SK-N-SH (cell line): ENCODE results near the gene SELENOV. TPM values are rescaled to one million over a fixed set of nuclear protein-coding genes. Genes with fewer than 3 reads are reported as not detected.

ENCODE experiments used
- CTCF ChIA-PET: fragments of 300-600, 350-600 bp; formaldehyde crosslinking; extraction: SDS; loops from one replicate; lab custom pipeline; 2021; lab: Yijun Ruan, JAX
- POLR2A ChIA-PET: fragments of 350-600 bp; sonication (Branson Sonifier 250); formaldehyde crosslinking; extraction: SDS; loops from one replicate; lab custom pipeline; 2020; ENCODE audit warnings: antibody characterized with exemption, inconsistent platforms; lab: Yijun Ruan, JAX
- DNase-seq: peaks from one replicate; pipeline ENCODE4 v3.0.0; 2012
- H2AFZ ChIP-seq: fragments of 200-600 bp; sonication (generic); 2 replicates; pipeline ENCODE4 v1.8.1; 2016; ENCODE audit warnings: antibody characterized with exemption, mild to moderate bottlenecking, low read depth
- H3F3A ChIP-seq: fragments of 200-600 bp; sonication (generic); replicated peaks from 2 replicates; pipeline ENCODE3; 2016; ENCODE audit warnings: antibody characterized with exemption, mild to moderate bottlenecking; ENCODE audit not compliant: insufficient read depth
- H3K27ac ChIP-seq, 2 experiments: fragments of 200-500 bp in 1 of 2; fragments of 200-600 bp in 1 of 2; sonication (Bioruptor generic) in 1 of 2; sonication (generic), shearing (Covaris generic) in 1 of 2; 2 replicates each; pipeline versions ENCODE4 v1.5.1 to v1.6.1; 2014 to 2016; ENCODE audit warnings: low read depth in 2 of 2, inconsistent platforms in 1 of 2, low read length in 1 of 2, mild to moderate bottlenecking in 1 of 2, mixed read lengths in 1 of 2
- H3K27me3 ChIP-seq: fragments of 200-600 bp; sonication (generic), shearing (Covaris generic); 2 replicates; pipeline ENCODE4 v1.6.1; 2016; ENCODE audit warnings: mixed run types; ENCODE audit not compliant: insufficient read depth
- H3K36me3 ChIP-seq, 2 experiments: fragments of 200-500 bp in 1 of 2; fragments of 200-600 bp in 1 of 2; sonication (Bioruptor generic) in 1 of 2; sonication (generic) in 1 of 2; replicated peaks in 1 of 2; 2 replicates each; pipeline versions ENCODE3 to v1.5.1; 2014 to 2016; ENCODE audit warnings: low read length in 1 of 2, mild to moderate bottlenecking in 1 of 2; ENCODE audit not compliant: insufficient read depth in 2 of 2, control insufficient read depth in 1 of 2
- H3K4me1 ChIP-seq, 2 experiments: fragments of 200-500 bp in 1 of 2; fragments of 200-600 bp in 1 of 2; sonication (Bioruptor generic) in 1 of 2; sonication (generic), shearing (Covaris generic) in 1 of 2; 2 replicates each; pipeline versions ENCODE4 v1.5.1 to v1.6.1; 2014 to 2016; ENCODE audit warnings: low read depth in 1 of 2, low read length in 1 of 2, mixed run types in 1 of 2; ENCODE audit not compliant: insufficient read depth in 2 of 2, control insufficient read depth in 1 of 2
- H3K4me2 ChIP-seq: fragments of 200-600 bp; sonication (generic), shearing (Covaris generic); 2 replicates; pipeline ENCODE4 v1.6.1; 2017; ENCODE audit warnings: mixed run types
- H3K4me3 ChIP-seq, 2 experiments: fragments of 200-500 bp in 1 of 2; fragments of 200-600 bp in 1 of 2; sonication (Bioruptor generic) in 1 of 2; sonication (generic), shearing (Covaris generic) in 1 of 2; 2 replicates each; pipeline versions ENCODE4 v1.5.1 to v1.8.1; 2014 to 2016; ENCODE audit warnings: low read depth in 2 of 2, inconsistent platforms in 1 of 2, low read length in 1 of 2, mild to moderate bottlenecking in 1 of 2, mixed read lengths in 1 of 2, moderate library complexity in 1 of 2
- H3K79me2 ChIP-seq: fragments of 200-600 bp; sonication (generic); 2 replicates; pipeline ENCODE4 v1.8.1; 2017; ENCODE audit warnings: mild to moderate bottlenecking; ENCODE audit not compliant: insufficient read depth
- H3K9ac ChIP-seq: fragments of 200-600 bp; sonication (generic); 2 replicates; pipeline ENCODE4 v1.6.1; 2017; ENCODE audit warnings: mixed run types
- H3K9me2 ChIP-seq: fragments of 200-600 bp; sonication (generic); 2 replicates; pipeline ENCODE4 v1.6.1; 2017; ENCODE audit warnings: mixed run types
- H3K9me3 ChIP-seq: fragments of 200-600 bp; sonication (generic); 2 replicates; pipeline ENCODE4 v1.6.1; 2017; ENCODE audit warnings: mixed run types, mild to moderate bottlenecking, moderate library complexity
- H4K20me1 ChIP-seq: fragments of 200-600 bp; sonication (generic); 2 replicates; pipeline ENCODE4 v1.6.1; 2017; ENCODE audit warnings: mild to moderate bottlenecking, mixed run types; ENCODE audit not compliant: insufficient read depth
- CTCF ChIP-seq: fragments of 200-600 bp; sonication (generic); IDR thresholded peaks from 2 replicates; pipeline ENCODE4 v1.6.1; 2017; ENCODE audit warnings: antibody characterized with exemption, mild to moderate bottlenecking, moderate library complexity
- EZH2phosphoT487 ChIP-seq: fragments of 200-600 bp; sonication (generic); IDR thresholded peaks from 2 replicates; pipeline ENCODE4 v1.6.1; 2017; ENCODE audit warnings: low read depth, mixed run types, mild to moderate bottlenecking, antibody characterized with exemption, moderate library complexity, borderline replicate concordance
- FOXM1 ChIP-seq: IDR thresholded peaks from 2 replicates; pipeline ENCODE4 v1.4.0; 2012; ENCODE audit warnings: low read depth, mild to moderate bottlenecking
- MXI1 ChIP-seq: IDR thresholded peaks from 2 replicates; pipeline ENCODE4 v1.6.1; 2012; ENCODE audit warnings: mild to moderate bottlenecking, low read depth, low read length, improper control_type of control experiment
- PBX3 ChIP-seq: IDR thresholded peaks from 2 replicates; pipeline ENCODE4; 2012
- RAD21 ChIP-seq: IDR thresholded peaks from 2 replicates; pipeline ENCODE4 v1.6.1; 2012; ENCODE audit warnings: mild to moderate bottlenecking, low read length
- RCOR1 ChIP-seq: fragments of 150-350 bp; IDR thresholded peaks from 2 replicates; pipeline ENCODE4 v1.6.1; 2017; ENCODE audit warnings: antibody characterized with exemption, low read length
- RXRA ChIP-seq: IDR thresholded peaks from 2 replicates; pipeline ENCODE4 v1.4.0; 2012; ENCODE audit warnings: low read depth, mild to moderate bottlenecking, borderline replicate concordance
- SMC3 ChIP-seq: IDR thresholded peaks from 2 replicates; pipeline ENCODE4 v1.6.1; 2012; ENCODE audit warnings: low read depth, low read length, improper control_type of control experiment
- TAF1 ChIP-seq: IDR thresholded peaks from 2 replicates; pipeline ENCODE4 v1.6.1; 2012; ENCODE audit warnings: low read depth, mild to moderate bottlenecking, low read length, moderate library complexity, borderline replicate concordance
- TEAD4 ChIP-seq: IDR thresholded peaks from 2 replicates; pipeline ENCODE4 v1.4.0; 2012; ENCODE audit warnings: mild to moderate bottlenecking, borderline replicate concordance; ENCODE audit not compliant: insufficient read depth
- YY1 ChIP-seq: IDR thresholded peaks from 2 replicates; pipeline ENCODE4 v1.4.0; 2012; ENCODE audit warnings: low read depth, mild to moderate bottlenecking
- WGBS: methylation state at CpG from one replicate; pipeline ENCODE4 v1.1.6; 2017; ENCODE audit warnings: low lambda C conversion rate; 5-methylcytosine and 5-hydroxymethylcytosine counted together
- polyA plus RNA-seq, 3 experiments: library from polyadenylated mRNA; depleted of rRNA; stranded (reverse); fragments of >200 nt; gene quantifications; 2 replicates each; pipeline ENCODE4 v1.2.3, GENCODE V29; 2012
- TF ChIP-seq, protein P1 (sequence below): IDR thresholded peaks from 2 replicates; pipeline ENCODE4 v1.4.0; 2012; ENCODE audit warnings: low read depth, borderline replicate concordance
- TF ChIP-seq, protein P2 (sequence below): fragments of 150-350 bp; IDR thresholded peaks from 2 replicates; pipeline ENCODE4 v1.6.1; 2016; ENCODE audit warnings: mild to moderate bottlenecking, low read depth, low read length

SELENOV gene
- polyA plus RNA-seq, 1 of the 3 experiments (the other 2 are of a cell fraction), result 0.08 TPM

- H3K4me2 ChIP-seq, result no peak overlapping the region
- no peaks in the 10 kb centered on the region for H3K79me2 ChIP-seq
- no peak overlapping the region for H3K27ac ChIP-seq
- TF ChIP-seq RCOR1 (no peak), EZH2phosphoT487 (no peak), TAF1 (no peak), FOXM1 (no peak), TEAD4 (no peak), MXI1 (no peak), PBX3 (no peak), YY1 (no peak), CTCF (no peak), RXRA (no peak), RAD21 (no peak), SMC3 (no peak)
- TF ChIP-seq, protein P1, sequence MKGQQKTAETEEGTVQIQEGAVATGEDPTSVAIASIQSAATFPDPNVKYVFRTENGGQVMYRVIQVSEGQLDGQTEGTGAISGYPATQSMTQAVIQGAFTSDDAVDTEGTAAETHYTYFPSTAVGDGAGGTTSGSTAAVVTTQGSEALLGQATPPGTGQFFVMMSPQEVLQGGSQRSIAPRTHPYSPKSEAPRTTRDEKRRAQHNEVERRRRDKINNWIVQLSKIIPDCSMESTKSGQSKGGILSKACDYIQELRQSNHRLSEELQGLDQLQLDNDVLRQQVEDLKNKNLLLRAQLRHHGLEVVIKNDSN, result no peak
- TF ChIP-seq, protein P2, sequence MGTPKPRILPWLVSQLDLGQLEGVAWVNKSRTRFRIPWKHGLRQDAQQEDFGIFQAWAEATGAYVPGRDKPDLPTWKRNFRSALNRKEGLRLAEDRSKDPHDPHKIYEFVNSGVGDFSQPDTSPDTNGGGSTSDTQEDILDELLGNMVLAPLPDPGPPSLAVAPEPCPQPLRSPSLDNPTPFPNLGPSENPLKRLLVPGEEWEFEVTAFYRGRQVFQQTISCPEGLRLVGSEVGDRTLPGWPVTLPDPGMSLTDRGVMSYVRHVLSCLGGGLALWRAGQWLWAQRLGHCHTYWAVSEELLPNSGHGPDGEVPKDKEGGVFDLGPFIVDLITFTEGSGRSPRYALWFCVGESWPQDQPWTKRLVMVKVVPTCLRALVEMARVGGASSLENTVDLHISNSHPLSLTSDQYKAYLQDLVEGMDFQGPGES, result no peak
- CTCF ChIA-PET, result interaction anchor here (1.0 to 2.5 kb wide), 5 partner anchors 21 to 130 kb away, joined by 3 to 51 read pairs (median 4); no protein-coding TSS in a partner anchor
- DNase-seq, result no peak
- no peaks in the 10 kb centered on the region for H3K9me2 ChIP-seq
- no peaks in the 10 kb centered on the region for H4K20me1 ChIP-seq
- peaks cover 36% of the 10 kb centered on the region; the same call in 1 of the 2 replicates for H3K27me3 ChIP-seq
- POLR2A ChIA-PET, result no interaction called here
- no peaks in the 10 kb centered on the region for H3F3A ChIP-seq
- 33% methylated on average over 5 of the region's 5 CpGs for WGBS
- no peak overlapping the region for H2AFZ ChIP-seq
- H3K9ac ChIP-seq, result no peak overlapping the region
- no peaks in the 10 kb centered on the region for H3K9me3 ChIP-seq
- H3K4me3 ChIP-seq, result no peak overlapping the region
- no peaks in the 10 kb centered on the region for H3K4me1 ChIP-seq
- H3K36me3 ChIP-seq, result no peaks in the 10 kb centered on the region
Observed at GRCh38 chr19:39550197-39550596, 35.3 kb downstream of the SELENOV start.
